GM19193 (cell line): Measurements from ENCODE around the gene NOL4L.

Experiments
- POLR2A ChIP-seq: IDR thresholded peaks from 4 replicates; pipeline ENCODE4 v1.6.1; 2011; ENCODE audit not compliant: insufficient read depth, insufficient read length; ENCODE audit errors: extremely low read depth

The NOL4L gene

GRCh38 chr20:32585011-32585585, at the start of gene NOL4L:
TSS of gene NOL4L (minus strand) at chr20:32585333. CDS start at chr20:32584890, 443 bp downstream.
- no peak for TF ChIP-seq POLR2A

- no peak for TF ChIP-seq POLR2A
Observed at GRCh38 chr20:32634041-32634805, 49.1 kb upstream of the NOL4L start.

- TF ChIP-seq POLR2A = no peak
Observed at GRCh38 chr20:32632461-32633354, 47.6 kb upstream of the NOL4L start.

GRCh38 chr20:32631933-32632460, 46.9 kb upstream of the NOL4L start:
- no peak for TF ChIP-seq POLR2A

GRCh38 chr20:32629813-32630212, 44.7 kb upstream of the NOL4L start:
- TF ChIP-seq POLR2A = no peak

- TF ChIP-seq POLR2A = no peak
Observed at GRCh38 chr20:32628960-32629530, 43.9 kb upstream of the NOL4L start.

- TF ChIP-seq POLR2A = no peak
Observed at GRCh38 chr20:32626859-32627636, 41.9 kb upstream of the NOL4L start.

- no peak for TF ChIP-seq POLR2A
Observed at GRCh38 chr20:32626407-32626806, 41.3 kb upstream of the NOL4L start.

- TF ChIP-seq POLR2A = no peak
Observed at GRCh38 chr20:32625996-32626395, 40.9 kb upstream of the NOL4L start.

- TF ChIP-seq POLR2A = no peak
Observed at GRCh38 chr20:32624687-32625345, 39.7 kb upstream of the NOL4L start.

- no peak for TF ChIP-seq POLR2A
Observed at GRCh38 chr20:32623667-32624157, 38.6 kb upstream of the NOL4L start.

GRCh38 chr20:32622585-32623468, 37.7 kb upstream of the NOL4L start:
- TF ChIP-seq POLR2A = no peak
